Psoas muscle (tissue), 8 donors: ENCODE data around the gene LMNB1. TPM values are rescaled to one million over a fixed set of nuclear protein-coding genes. Genes with fewer than 3 reads are reported as not detected.

Source experiments
- ATAC-seq, 4 donors: fragments of 200-7000 bp; cut with Tn5 transposase; one replicate each; pipeline ENCODE4 v1.9.1; 2020; ENCODE audit warnings: moderate library complexity in 3 of 4, mild to moderate bottlenecking in 2 of 4
- DNase-seq, 2 donors: peaks; one replicate each; pipeline ENCODE4 v3.0.0-alpha.2; 2020
- H3K27ac ChIP-seq: fragments of 200-600 bp; one replicate; pipeline ENCODE4 v1.8.0; 2022
- H3K27me3 ChIP-seq, 3 donors: fragments of 200-600 bp in 1 of 3; one replicate each; pipeline versions ENCODE4 v1.6.1 to v1.8.0; 2013 to 2022; ENCODE audit warnings: low read length in 2 of 3, mild to moderate bottlenecking in 2 of 3, moderate library complexity in 1 of 3; ENCODE audit not compliant: insufficient read depth in 3 of 3
- H3K36me3 ChIP-seq, 2 donors: fragments of 200-600 bp in 1 of 2; one replicate each; pipeline versions ENCODE4 v1.6.1 to v1.8.0; 2013 to 2022; ENCODE audit warnings: low read depth in 1 of 2, mild to moderate bottlenecking in 1 of 2, moderate library complexity in 1 of 2; ENCODE audit not compliant: insufficient read depth in 1 of 2
- H3K4me1 ChIP-seq: fragments of 200-600 bp; one replicate; pipeline ENCODE4 v1.8.0; 2022
- H3K4me3 ChIP-seq: fragments of 200-600 bp; one replicate; pipeline ENCODE4 v1.8.0; 2022; ENCODE audit warnings: mild to moderate bottlenecking
- H3K9me3 ChIP-seq: fragments of 200-600 bp; one replicate; pipeline ENCODE4 v1.8.0; 2022
- WGBS, 3 donors: extraction: QIAGEN DNeasy Blood & Tissue Kit; methylation state at CpG; one replicate each; pipeline versions ENCODE4 v1.1.6 to v1.1.7; 2013; 5-methylcytosine and 5-hydroxymethylcytosine counted together
- intact Hi-C, 2 donors: fragments of 100-400 bp; cut with DNase I; formaldehyde crosslinking; loops; one replicate each; pipeline versions ENCODE4 v1.11.0 to v1.14.2; 2022
- polyA plus RNA-seq, 3 donors: library from polyadenylated mRNA; stranded (reverse); fragments of 200-250 nt; gene quantifications; one replicate each; pipeline ENCODE4 v1.2.3, GENCODE V29; 2013
- total RNA-seq, 4 donors: library from RNA; stranded (reverse); fragmentation: NEBNext Ultra II Directional in 2 of 4; extraction: Animal tissue kit (Norgen Biotek cat#: 25700) in 2 of 4; gene quantifications; one replicate each; pipeline versions ENCODE4 v1.2.1 to v1.2.4, GENCODE V29; 2021 to 2023
- TF ChIP-seq, protein P1 (sequence below): fragments of 200-600 bp; IDR thresholded peaks from one replicate; pipeline ENCODE4 v1.8.0; 2022; ENCODE audit warnings: antibody characterized with exemption
- donor health status: healthy with polysubstance abuse.
- donor health status: DM: no; HTN: no; CAD: no; lungs with moderate emphysema.
- donor health status: Bipolar disorder and iron deficiency.
- donor health status: healthy.
- donor health status: DM: yes; HTN: yes; CAD: no.
- donor health status: DM: no; HTN: no; CAD: no.
- donor health status: DM: no; HTN: no; CAD: no.
- donor health status: DM: yes; HTN: yes; CAD: no.

Gene LMNB1
- total and polyA plus RNA-seq, 7 donors: 0.66 to 4.1 (median 1.4) TPM

DNA sequence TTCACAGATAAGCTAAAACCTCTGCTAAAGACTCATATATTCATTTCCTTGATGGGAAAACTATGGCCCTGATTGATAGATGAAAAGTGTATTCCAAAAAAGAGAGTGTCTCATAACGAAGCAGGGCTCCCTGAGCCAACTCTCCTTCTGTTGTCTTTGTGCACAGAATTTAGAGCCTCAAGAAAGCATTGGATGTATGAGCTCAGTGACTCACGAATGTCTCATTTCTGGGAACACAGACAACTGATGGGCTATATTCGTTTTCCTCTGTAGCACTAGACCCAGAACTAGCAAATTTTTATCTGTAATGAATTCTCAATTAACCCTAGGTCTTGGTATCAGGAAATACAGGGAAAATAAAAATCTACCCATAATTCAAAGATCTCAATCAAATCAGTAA, 88.4 kb downstream of the LMNB1 start:
- TF ChIP-seq, protein P1, sequence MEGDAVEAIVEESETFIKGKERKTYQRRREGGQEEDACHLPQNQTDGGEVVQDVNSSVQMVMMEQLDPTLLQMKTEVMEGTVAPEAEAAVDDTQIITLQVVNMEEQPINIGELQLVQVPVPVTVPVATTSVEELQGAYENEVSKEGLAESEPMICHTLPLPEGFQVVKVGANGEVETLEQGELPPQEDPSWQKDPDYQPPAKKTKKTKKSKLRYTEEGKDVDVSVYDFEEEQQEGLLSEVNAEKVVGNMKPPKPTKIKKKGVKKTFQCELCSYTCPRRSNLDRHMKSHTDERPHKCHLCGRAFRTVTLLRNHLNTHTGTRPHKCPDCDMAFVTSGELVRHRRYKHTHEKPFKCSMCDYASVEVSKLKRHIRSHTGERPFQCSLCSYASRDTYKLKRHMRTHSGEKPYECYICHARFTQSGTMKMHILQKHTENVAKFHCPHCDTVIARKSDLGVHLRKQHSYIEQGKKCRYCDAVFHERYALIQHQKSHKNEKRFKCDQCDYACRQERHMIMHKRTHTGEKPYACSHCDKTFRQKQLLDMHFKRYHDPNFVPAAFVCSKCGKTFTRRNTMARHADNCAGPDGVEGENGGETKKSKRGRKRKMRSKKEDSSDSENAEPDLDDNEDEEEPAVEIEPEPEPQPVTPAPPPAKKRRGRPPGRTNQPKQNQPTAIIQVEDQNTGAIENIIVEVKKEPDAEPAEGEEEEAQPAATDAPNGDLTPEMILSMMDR: no peak
- intact Hi-C loops: loop anchor here (5.0 to 10.0 kb wide), 2 partner anchors 167 to 170 kb away; partner anchors contain the start of gene MARCHF3 (in 2 of the 2)
- no peak for ATAC-seq
- Histone ChIP-seq H3K36me3 (no peaks in the 10 kb centered on the region), H3K4me3 (no peak overlapping the region), H3K4me1 (no peaks in the 10 kb centered on the region), H3K9me3 (no peaks in the 10 kb centered on the region), H3K27me3 (no peaks in the 10 kb centered on the region), H3K27ac (no peak overlapping the region)
- WGBS, 3 donors: 31 to 44% (median 33%) methylated on average over 3 of the region's 3 CpGs
- no peak for DNase-seq

DNA sequence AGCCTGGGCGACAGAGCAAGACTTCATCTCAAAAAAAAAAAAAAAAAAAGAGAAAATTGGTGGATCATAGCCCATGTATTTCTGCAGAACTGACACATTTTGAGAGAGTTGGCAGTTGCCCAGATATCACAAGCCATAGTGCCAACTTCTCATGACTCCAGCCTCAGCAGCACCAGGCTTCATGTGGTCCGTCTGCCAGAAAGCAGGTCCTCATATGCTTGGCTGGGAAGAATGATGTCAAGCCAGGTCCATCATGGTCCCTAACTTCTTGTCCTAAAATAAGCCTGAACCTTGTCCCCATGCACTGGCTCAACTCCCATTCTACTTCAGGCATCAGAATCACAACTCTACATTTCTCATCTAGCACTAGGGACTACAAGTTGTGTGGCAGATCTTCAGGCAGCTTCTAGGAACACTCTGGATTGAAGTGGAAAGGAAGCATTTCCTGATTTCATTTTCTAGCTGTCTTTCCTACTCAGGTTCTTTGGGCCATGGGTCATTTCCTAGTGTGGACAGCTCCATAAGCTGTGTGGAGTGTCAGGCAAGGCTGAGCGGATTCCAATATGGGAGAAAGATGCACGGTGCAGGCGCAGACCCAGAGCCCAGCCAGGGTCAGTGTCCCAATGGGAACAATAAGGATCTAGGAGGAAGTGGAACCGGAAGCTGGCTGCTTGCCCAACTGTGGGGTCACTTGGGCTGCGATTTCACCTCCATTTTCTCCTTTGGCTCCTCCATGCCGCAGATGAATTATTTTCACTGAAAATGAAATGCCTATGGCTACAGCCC, 90.1 kb downstream of the LMNB1 start:
- no peaks in the 10 kb centered on the region for H3K4me1 ChIP-seq
- H3K36me3 ChIP-seq: no peaks in the 10 kb centered on the region
- no peak overlapping the region for H3K27ac ChIP-seq
- H3K4me3 ChIP-seq: no peak overlapping the region
- intact Hi-C loops: loop anchor here (5.0 to 10.0 kb wide), 2 partner anchors 165 to 168 kb away; partner anchors contain the start of gene MARCHF3 (in 2 of the 2)
- no peak for ATAC-seq
- 53 to 66% (median 64%) methylated on average over 8 of the region's 8 CpGs for WGBS, 3 donors
- TF ChIP-seq, protein P1: no peak
- no peak for DNase-seq
- H3K9me3 ChIP-seq: no peaks in the 10 kb centered on the region
- no peaks in the 10 kb centered on the region for H3K27me3 ChIP-seq

DNA sequence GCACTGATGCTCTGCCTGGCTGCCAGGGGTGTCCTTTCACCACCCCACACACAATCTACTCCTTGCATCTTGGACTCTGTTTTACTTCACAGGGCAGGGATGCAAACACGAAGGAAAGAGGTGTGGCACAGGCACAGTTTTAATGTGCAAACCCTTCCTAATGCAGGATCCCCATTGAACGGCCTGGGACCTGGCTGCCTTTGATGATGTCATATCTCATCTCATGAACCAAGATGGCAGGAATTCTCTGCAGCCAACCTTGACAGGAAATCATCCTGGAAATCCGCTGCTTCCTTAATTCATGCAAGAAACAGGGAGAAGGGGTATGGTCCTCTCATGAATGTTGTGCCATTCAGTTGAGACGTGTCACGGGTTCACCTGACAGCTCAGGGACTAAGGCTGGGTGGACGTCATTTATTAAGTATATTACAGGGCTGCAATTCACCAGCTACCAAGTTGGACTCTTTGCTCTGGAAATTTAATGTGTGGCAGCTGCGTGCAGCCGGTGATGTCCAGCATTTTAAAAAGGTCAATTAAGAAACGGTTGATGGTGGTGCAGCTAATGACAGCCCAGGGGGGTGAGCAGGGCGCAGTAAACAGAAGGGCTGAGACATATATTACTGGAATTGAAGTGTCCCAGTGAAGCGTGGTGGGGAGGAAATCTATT, 91.5 kb downstream of the LMNB1 start:
- DNase-seq: no peak
- intact Hi-C loops: loop anchor here (5.0 to 10.0 kb wide), 2 partner anchors 164 to 166 kb away; partner anchors contain the start of gene MARCHF3 (in 2 of the 2)
- 43 to 45% (median 44%) methylated on average over 11 of the region's 11 CpGs for WGBS, 3 donors
- H3K9me3 ChIP-seq: no peaks in the 10 kb centered on the region
- no peaks in the 10 kb centered on the region for H3K4me1 ChIP-seq
- no peak overlapping the region for H3K4me3 ChIP-seq
- H3K27ac ChIP-seq: no peak overlapping the region
- no peaks in the 10 kb centered on the region for H3K27me3 ChIP-seq
- no peak for ATAC-seq
- H3K36me3 ChIP-seq: no peaks in the 10 kb centered on the region
- TF ChIP-seq, protein P1: no peak

DNA sequence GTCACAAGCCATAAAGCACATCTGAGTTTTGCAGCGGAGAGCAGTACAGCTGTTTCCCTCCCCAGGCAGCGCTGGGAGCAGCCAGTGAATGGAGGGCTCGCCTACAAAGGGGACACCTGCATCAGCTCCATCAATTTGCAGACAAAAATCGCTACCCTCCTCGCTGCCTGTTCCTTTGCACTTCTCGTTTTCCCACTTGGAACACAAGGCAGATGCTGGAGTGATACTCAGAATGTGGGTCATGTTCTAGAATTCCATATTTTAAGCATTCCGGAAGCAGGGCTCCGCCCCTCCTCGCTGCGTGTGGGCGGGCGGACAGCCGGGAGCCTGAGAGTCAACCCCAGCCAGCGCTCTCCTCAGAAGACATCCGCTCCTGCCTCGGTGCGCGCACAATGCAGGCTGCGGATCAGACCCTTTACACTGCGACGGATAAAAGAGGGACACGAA, 92.1 kb downstream of the LMNB1 start:
- TF ChIP-seq, protein P1: no peak
- intact Hi-C loops: loop anchor here (5.0 to 10.0 kb wide), 2 partner anchors 163 to 166 kb away; partner anchors contain the start of gene MARCHF3 (in 2 of the 2)
- Histone ChIP-seq H3K27me3 (no peaks in the 10 kb centered on the region), H3K9me3 (no peaks in the 10 kb centered on the region), H3K27ac (no peak overlapping the region), H3K36me3 (no peaks in the 10 kb centered on the region), H3K4me3 (peak overlapping the region; percentile 32), H3K4me1 (no peaks in the 10 kb centered on the region)
- DNase-seq (peak in 1 of 2 donors; percentile 30), ATAC-seq (peak in 1 of 4 donors; percentile 41)
- 15 to 24% (median 17%) methylated on average over 22 of the region's 22 CpGs for WGBS, 3 donors
